HG03135 (cell line): Measurements from ENCODE around the gene ACAD9.

Experiments used
- ATAC-seq: cut with Tn5 transposase; IDR thresholded peaks from one replicate; pipeline ENCODE4 v1.9.1; 2021; ENCODE audit warnings: mild to moderate bottlenecking, moderate library complexity; ENCODE audit not compliant: unreplicated experiment

Gene ACAD9

GRCh38 chr3:128932516-128933212 lies 53.2 kb downstream of the ACAD9 start:
- ATAC-seq, result no peak

DNA sequence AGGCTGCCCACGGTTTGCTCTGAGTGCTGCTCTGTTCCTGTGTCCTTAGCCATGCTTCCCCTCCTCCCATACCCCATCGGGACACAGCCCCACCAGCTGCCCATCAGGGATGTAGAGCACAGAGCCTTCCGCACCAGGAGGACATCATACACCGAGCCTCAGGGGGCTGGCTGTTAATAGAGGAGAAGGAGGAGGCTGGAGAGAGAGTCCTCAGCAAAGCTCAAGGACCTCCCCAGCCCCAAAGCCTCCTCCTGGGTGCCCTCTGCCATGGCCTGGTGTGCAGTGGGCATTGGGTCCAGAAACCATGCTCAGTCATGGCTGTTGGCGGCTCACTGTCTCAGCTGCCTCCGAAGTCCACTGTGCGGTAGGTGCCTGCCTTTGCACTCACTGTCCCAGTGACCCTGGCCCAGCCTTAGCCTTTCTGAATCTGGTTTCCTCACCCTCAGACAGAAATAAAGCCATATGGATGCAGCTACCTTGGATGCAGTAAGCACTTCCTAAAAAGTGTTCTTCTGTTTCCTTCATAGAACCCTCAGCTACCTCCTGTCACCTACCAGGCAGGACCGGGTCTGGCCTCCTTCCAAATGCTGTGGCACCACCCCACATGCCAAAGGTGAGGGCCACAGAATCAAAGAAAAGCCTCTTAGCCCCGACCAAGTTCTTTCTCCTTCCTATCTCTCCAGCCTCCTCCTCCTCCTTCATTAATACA lies 53.9 kb downstream of the ACAD9 start:
- no peak for ATAC-seq

- no peak for ATAC-seq
Measured at GRCh38 chr3:128933922-128934253, 54.5 kb downstream of the ACAD9 start.

- no peak for ATAC-seq
Measured at GRCh38 chr3:128935922-128936321, 56.5 kb downstream of the ACAD9 start.

DNA sequence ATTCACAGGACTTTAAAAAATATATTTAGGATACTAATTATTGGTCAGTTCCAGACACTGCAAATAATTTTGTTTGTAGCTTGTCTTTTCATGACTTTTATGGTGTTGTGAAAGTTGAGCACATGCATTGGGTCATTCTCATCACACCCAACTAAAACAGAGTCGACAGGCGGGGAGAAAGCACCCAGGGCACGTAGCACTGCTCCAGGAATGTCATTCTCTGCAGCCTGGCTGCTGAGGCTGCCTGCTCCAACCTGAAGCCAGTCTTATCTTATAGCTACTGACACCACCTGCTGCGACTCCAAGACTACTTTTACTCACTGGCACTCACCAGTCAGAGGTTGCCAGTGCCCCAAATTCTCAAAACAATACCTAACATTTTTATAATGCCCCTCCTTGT lies 56.9 kb downstream of the ACAD9 start:
- no peak for ATAC-seq

DNA sequence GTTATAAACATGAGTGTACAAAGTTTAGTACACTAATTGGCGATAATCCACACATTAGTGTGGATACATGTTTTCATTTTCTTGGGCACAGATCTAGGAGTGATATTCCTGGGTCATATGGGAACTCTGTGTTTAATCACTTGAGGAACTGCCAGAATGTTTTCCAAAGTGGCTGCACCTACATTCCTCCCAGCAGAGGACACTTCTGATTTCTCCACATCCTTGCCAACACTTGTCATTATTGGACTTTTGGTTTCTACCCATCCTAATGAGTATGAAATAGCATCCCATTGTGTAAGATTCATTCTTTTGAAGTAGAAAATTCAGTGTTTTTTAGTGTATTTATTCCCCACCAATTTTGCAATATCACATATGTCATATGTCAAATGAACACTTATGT lies 60.8 kb downstream of the ACAD9 start:
- ATAC-seq, result no peak

DNA sequence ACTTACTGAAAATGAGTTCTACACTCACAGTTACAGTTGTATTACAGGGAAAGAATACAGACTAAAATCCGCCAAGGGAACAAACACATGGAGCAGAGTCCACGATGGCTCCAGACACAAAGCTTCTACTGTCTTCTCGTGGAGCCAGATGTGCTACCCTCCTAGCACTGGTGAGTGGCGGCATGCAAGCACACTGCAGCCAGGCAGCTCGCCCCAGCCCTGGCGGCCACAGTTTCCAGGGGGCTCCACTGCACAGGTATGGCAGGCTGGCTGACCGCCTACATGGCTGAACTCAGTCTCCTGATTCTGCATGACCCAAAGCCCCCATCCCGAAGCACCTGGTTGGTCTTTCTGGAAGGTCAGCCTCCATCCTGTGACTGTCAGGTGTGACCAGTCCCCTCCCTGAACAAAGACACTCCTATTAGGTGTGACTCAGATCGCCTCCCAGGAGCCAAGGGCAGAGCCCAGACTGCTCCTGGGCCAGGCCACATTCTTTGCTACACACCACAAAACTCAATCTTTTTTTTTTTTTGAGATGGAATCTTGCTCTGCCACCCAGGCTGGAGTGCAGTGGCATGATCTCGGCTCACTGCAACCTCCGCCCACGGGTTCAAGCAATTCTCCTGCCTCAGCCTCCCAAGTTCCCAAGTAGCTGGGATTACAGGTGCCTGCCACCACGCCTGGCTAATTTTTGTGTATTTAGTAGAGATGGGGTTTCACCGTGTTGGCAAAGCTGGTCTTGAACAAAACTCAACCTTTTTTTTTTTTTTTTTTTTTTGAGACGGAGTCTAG lies 62.9 kb downstream of the ACAD9 start:
- no peak for ATAC-seq

GRCh38 chr3:128945041-128945877 lies 65.8 kb downstream of the ACAD9 start:
- ATAC-seq, result no peak

DNA sequence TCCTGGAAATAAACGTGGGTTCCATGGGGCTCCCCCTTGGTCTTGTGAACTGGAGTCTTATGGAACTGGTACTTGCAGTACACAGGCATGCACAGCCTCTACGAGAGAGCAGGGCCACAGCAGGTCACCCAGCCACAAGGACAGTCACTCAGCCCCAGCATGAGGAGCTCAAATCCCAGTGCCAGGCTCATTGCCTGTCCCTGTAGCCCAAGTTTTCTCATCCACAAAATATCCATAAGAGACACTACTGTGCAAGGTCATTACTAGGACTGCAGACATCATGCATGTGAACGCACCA lies 66.4 kb downstream of the ACAD9 start:
- no peak for ATAC-seq

DNA sequence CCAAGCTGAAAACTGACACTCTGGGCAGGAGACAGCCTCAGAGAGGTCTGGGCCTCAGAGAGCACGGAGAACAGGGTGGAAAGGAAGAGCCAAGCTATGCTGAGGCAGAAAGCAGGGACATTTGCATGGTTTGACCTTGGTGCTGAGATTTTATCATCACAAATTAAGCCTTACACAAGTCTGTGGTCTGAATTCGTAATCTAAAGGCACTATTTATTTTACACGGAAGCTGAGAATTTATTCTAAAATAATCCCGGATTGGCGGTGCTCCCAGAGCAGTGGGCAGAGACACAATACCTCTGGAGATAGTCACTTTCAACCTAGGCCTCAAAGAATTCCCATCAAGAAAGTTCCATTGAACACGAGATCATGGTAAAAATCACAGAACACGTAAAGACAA lies 67.0 kb downstream of the ACAD9 start:
- ATAC-seq, result no peak

- ATAC-seq, result no peak
Measured at GRCh38 chr3:128949158-128949557, 69.7 kb downstream of the ACAD9 start.

DNA sequence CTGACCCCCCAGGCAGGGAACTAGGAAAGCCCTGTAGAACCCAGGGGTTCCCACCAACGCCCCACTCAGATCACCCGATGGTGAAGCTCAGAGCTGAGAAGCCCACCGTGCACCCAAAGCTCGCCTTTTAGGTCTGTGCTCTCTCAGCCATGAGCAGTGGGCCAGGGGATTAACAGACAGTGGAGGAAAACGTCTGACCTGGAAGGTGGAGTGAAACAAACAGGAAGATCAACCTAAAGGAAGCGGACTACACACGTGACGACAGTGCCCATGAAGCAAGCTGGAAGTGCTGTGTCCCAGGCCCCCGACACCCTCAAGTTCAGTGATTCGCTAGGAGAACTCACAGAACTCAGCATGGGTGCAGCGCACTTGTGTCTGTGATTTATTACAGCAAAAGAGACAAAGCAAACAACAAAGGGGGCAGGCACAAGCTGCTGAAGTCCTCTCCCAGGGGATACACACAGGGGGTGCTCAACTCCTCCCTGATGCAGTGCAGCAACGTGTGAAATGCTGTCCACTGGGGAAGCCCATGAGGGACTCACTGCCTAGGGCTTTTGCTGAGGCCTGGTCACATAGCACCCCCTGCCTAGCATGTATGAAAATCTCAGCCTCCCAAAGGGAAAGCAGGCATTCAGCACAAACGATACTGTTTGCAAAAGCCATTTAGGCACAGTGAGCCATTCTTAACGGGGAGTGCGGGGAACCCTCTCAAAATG lies 71.0 kb downstream of the ACAD9 start:
- no peak for ATAC-seq

DNA sequence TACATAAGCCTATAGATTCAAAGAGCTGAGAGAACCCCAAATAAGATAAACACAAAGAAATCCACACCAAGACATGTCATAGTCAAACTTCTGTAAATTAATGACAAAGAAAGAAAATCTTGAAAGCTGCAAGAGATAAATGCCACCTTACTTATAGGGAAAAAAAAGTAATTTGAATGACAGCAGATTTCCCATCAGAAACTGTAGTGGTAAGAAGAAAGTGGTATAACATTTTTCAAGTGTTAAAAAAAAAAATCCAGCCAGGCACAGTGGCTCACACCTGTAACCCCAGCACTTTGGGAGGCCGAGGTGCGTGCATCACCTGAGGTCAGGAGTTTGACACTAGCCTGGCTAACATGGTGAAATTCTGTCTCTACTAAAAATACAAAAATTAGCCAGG lies 77.0 kb downstream of the ACAD9 start:
- ATAC-seq, result no peak
